Peyer's patch (tissue), 4 donors: ENCODE data around the gene VSIR. TPM values are rescaled to one million over a fixed set of nuclear protein-coding genes. Genes with fewer than 3 reads are reported as not detected.

Experiments used
- DNase-seq, 3 donors: peaks; one replicate each; pipeline ENCODE4 v3.0.0-alpha.2; 2017 to 2019
- H3K27ac ChIP-seq, 4 donors: fragments of 200-600 bp; sonication (generic); one replicate each; pipeline ENCODE4 v1.5.1; 2016 to 2019
- H3K27me3 ChIP-seq, 2 donors: fragments of 200-600 bp; sonication (generic); one replicate each; pipeline ENCODE4 v1.5.1; 2019
- H3K36me3 ChIP-seq, 3 donors: fragments of 200-600 bp; sonication (generic); one replicate each; pipeline ENCODE4 v1.5.1; 2016 to 2019
- H3K4me1 ChIP-seq, 4 donors: fragments of 200-600 bp; sonication (generic); one replicate each; pipeline ENCODE4 v1.5.1; 2016 to 2019
- H3K4me3 ChIP-seq, 4 donors: fragments of 200-600 bp; sonication (generic); 1 replicate in 3 of 4; 2 replicates in 1 of 4; pipeline ENCODE4 v1.5.1; 2016 to 2019; ENCODE audit warnings: mild to moderate bottlenecking in 1 of 4
- H3K9me3 ChIP-seq, 4 donors: fragments of 200-600 bp; sonication (generic); one replicate each; pipeline ENCODE4 v1.5.1; 2016 to 2019; ENCODE audit warnings: mild to moderate bottlenecking in 1 of 4
- POLR2A ChIP-seq, 2 donors: fragments of 450-650 bp; IDR thresholded peaks; one replicate each; pipeline ENCODE4 v1.5.1; 2017; ENCODE audit warnings: antibody characterized with exemption in 2 of 2, mild to moderate bottlenecking in 2 of 2, moderate library complexity in 2 of 2
- total RNA-seq, 4 donors: library from RNA; depleted of rRNA; stranded (reverse); fragments of >200 nt; gene quantifications; one replicate each; pipeline ENCODE4 v1.1.0, GENCODE V29; 2016
- TF ChIP-seq, protein P1 (sequence below), 6 experiments: fragments of 450-650 bp in 4 of 6; fragments of 200-600 bp in 2 of 6; sonication (generic) in 1 of 6; IDR thresholded peaks; one replicate each; pipeline ENCODE4 v1.5.1; 2017 to 2019; ENCODE audit warnings: antibody characterized with exemption in 6 of 6, mild to moderate bottlenecking in 3 of 6, moderate library complexity in 1 of 6

Gene VSIR
- 100 to 1,000 TPM in 3 of 4 donors, 10 to 100 TPM in 1; 38.0 to 169 (median 127) TPM for total RNA-seq

DNA sequence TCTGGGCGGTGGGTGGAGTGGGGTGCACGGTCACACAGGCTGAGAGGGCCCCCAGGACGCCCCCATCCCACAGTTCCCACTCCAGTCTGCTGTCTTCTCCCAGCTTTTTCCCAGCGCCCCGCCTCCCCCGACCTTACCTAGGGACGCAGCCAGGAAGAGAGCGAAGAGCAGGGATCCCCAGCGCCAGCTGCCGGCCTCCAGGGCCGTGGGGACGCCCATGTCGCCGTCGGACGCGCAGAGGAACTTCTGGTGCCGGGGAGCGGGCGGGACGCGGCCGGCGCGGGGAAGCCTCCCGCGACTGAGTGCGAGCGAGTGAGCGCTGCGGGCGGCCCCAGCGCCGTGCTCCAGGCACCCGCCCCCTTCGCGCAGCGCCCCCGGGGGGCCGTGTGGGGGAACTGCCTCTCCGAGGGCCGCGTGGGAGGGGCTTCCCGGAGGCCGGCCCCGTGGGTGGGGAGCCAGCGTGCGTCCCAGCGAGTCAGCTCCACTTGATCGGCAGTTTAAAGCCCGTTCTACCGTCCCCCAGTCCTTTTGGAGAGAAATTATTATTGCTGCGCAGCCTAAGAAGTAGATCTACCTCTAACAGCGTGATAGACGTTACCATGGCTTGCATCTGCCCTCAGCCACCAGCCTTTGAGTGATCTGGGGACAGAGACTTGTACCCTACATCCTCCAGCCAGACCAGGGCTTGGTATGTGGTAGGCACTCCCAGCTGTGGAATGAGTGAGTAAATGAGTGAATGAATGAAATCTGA, at the start of gene VSIR:
VSIR (minus strand) TSS at position 300 of the 751 bp plus-strand sequence; CDS start at position 219, 81 bp downstream.
- Histone ChIP-seq H3K27me3 (no peaks in the 10 kb centered on the region), H3K4me3 (peak within 1 kb of the TSS; percentile 70 to 92 (median 79)), H3K4me1 (peaks cover 0 to 59% (median 51%) of the 10 kb centered on the region in 4 donors), H3K27ac (peak within 1 kb of the TSS; percentile 84 to 99 (median 90)), H3K9me3 (no peaks in the 10 kb centered on the region), H3K36me3 (no peaks in the 10 kb centered on the region)
- peak; percentile 99 for TF ChIP-seq POLR2A (IDR thresholded peaks at IDR 0.05)
- TF ChIP-seq, protein P1, sequence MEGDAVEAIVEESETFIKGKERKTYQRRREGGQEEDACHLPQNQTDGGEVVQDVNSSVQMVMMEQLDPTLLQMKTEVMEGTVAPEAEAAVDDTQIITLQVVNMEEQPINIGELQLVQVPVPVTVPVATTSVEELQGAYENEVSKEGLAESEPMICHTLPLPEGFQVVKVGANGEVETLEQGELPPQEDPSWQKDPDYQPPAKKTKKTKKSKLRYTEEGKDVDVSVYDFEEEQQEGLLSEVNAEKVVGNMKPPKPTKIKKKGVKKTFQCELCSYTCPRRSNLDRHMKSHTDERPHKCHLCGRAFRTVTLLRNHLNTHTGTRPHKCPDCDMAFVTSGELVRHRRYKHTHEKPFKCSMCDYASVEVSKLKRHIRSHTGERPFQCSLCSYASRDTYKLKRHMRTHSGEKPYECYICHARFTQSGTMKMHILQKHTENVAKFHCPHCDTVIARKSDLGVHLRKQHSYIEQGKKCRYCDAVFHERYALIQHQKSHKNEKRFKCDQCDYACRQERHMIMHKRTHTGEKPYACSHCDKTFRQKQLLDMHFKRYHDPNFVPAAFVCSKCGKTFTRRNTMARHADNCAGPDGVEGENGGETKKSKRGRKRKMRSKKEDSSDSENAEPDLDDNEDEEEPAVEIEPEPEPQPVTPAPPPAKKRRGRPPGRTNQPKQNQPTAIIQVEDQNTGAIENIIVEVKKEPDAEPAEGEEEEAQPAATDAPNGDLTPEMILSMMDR (IDR thresholded peaks at IDR 0.05) = peak; percentile 95 to 99 (median 98)
- DNase-seq = peak; percentile 88 to 97 (median 96)

DNA sequence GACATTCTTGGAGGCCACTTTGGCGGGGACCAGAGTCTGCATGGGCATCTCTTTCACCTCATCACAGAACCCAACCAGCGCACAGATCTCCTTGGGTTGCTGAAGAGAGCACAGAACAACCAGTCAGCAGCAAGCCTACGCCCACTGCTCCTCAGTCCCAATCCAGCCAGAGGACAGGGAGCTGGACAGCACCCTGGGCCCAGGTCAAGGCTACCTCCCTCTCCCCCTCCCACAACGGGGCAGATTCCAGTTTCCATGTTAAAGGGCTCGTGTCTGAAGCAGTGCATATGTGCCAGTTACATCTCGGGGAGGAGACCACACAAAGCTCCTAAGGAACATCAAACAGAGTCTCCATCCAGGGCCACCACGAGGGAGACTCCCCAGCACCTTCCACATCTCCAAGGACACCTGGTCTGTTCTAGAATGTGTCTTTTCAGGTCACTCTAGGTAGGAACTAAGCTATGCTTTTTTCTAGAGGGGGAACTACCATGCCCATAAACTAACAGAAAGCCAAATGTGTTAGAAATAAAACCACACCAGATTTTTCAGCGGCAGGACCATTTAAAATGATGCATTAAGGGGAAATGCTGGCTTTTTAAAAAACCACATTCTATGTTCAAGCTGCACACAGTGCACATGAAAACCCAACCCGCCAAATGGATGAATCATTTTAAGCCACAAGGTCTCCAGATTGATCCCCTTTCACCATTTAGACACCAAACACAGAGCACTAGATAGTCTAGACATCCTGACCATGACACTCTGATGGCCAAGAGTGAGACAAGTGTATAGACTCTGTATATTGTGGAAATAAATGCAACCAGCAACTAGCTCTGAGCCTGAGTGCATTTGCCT, 48.8 kb upstream of the VSIR start:
- TF ChIP-seq POLR2A (IDR thresholded peaks at IDR 0.05) = no peak
- TF ChIP-seq, protein P1 (IDR thresholded peaks at IDR 0.05) = no peak
- no peak overlapping the region for H3K27ac ChIP-seq
- DNase-seq = no peak
- H3K4me1 ChIP-seq = no peaks in the 10 kb centered on the region
- peaks cover 0 to 99% (median 7%) of the 10 kb centered on the region in 3 donors for H3K36me3 ChIP-seq
- H3K9me3 ChIP-seq = no peaks in the 10 kb centered on the region
- no peak overlapping the region for H3K4me3 ChIP-seq
- no peaks in the 10 kb centered on the region for H3K27me3 ChIP-seq

DNA sequence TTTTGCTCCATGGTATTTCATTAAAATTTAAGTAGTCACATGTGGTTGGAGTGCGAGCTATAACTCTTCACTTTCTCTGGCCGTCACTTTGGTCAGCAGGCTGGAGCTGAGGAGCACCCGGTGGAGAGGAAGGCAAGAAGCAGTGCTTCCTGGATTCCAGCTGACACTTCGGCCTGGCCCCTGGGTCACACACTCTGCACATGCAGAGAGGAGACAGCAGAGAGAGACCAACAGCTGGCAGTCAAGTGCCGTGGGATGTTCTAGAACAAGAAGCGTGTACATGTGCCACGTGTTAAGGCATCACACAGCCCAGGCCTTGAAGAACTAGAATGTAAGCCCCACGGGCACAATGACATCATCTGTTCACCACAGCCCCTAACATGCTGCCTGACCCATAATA, 47.6 kb upstream of the VSIR start:
- DNase-seq = no peak
- no peaks in the 10 kb centered on the region for H3K9me3 ChIP-seq
- peaks cover 0 to 99% (median 7%) of the 10 kb centered on the region in 3 donors for H3K36me3 ChIP-seq
- H3K4me1 ChIP-seq = no peaks in the 10 kb centered on the region
- H3K27me3 ChIP-seq = no peaks in the 10 kb centered on the region
- no peak overlapping the region for H3K4me3 ChIP-seq
- no peak overlapping the region for H3K27ac ChIP-seq
- TF ChIP-seq, protein P1 (IDR thresholded peaks at IDR 0.05) = no peak
- no peak for TF ChIP-seq POLR2A (IDR thresholded peaks at IDR 0.05)

DNA sequence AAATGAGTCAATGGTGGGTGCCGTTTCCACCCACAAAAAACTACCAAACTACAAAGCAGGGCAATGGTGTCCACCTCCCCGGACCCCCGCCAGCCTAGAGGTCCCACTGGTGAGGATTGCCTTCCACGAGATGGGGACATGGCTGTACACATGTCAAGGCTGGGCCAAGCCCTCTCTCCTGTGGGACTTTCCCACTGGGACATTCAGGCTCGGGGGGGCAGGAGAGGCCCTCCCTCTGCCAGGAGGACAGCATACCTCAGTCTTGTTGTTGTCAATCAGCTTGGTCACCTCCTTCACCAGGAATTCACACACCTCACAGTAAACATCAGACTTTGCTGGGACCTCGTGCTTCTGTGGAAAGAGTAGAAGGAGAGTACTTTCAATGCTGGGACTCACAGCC, 46.7 kb upstream of the VSIR start:
- DNase-seq = no peak
- no peaks in the 10 kb centered on the region for H3K27me3 ChIP-seq
- no peaks in the 10 kb centered on the region for H3K9me3 ChIP-seq
- TF ChIP-seq, protein P1 (IDR thresholded peaks at IDR 0.05) = no peak
- TF ChIP-seq POLR2A (IDR thresholded peaks at IDR 0.05) = no peak
- no peak overlapping the region for H3K27ac ChIP-seq
- H3K4me3 ChIP-seq = no peak overlapping the region
- H3K4me1 ChIP-seq = no peaks in the 10 kb centered on the region
- peaks cover 0 to 100% (median 7%) of the 10 kb centered on the region in 3 donors for H3K36me3 ChIP-seq

DNA sequence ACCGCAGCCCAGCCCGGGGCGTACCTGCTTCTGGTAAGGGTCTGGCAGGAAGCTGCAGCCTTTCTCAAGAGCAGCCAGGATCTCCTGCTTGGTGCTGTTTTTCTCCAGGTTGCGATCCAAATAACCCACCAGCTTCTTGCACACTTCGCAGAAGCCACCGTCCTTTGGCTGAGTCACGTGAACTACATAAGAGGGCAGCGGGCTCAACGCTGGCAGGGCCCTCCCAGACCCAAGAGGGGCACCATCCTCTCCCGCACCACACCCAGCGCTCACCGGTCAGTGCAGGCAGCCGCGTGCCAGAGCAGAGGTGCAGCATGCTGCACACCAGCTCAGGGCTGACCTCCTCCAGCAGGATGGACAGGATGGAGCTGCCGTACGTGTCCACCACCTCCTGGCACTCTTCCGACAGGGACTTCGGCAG, 46.1 kb upstream of the VSIR start:
- TF ChIP-seq, protein P1 (IDR thresholded peaks at IDR 0.05) = no peak
- no peak for TF ChIP-seq POLR2A (IDR thresholded peaks at IDR 0.05)
- Histone ChIP-seq H3K4me1 (no peaks in the 10 kb centered on the region), H3K27me3 (no peaks in the 10 kb centered on the region), H3K9me3 (no peaks in the 10 kb centered on the region), H3K4me3 (no peak overlapping the region), H3K27ac (no peak overlapping the region), H3K36me3 (peaks cover 0 to 97% (median 7%) of the 10 kb centered on the region in 3 donors)
- no peak for DNase-seq
